Liver (tissue), 9 donors: ENCODE data around the gene NCAM1. TPM values are rescaled to one million over a fixed set of nuclear protein-coding genes. Genes with fewer than 3 reads are reported as not detected.

ENCODE experiments used
- DNase-seq: peaks from one replicate; pipeline ENCODE4 v3.0.0-alpha.2; 2017; ENCODE audit warnings: low spot score
- H3K27ac ChIP-seq, 2 donors: one replicate each; pipeline ENCODE4 v1.7.0; 2013; ENCODE audit warnings: inconsistent platforms in 2 of 2, low read length in 2 of 2, control low read depth in 1 of 2, low read depth in 1 of 2, mild to moderate bottlenecking in 1 of 2
- H3K27me3 ChIP-seq, 4 donors: one replicate each; pipeline versions ENCODE4 v1.6.1 to v1.7.0; 2013; ENCODE audit warnings: low read length in 3 of 4, inconsistent platforms in 1 of 4, mild to moderate bottlenecking in 1 of 4, moderate library complexity in 1 of 4; ENCODE audit not compliant: control insufficient read depth in 4 of 4, insufficient read depth in 4 of 4
- H3K36me3 ChIP-seq, 4 donors: one replicate each; pipeline versions ENCODE4 v1.6.1 to v1.7.0; 2013; ENCODE audit warnings: low read length in 3 of 4, mild to moderate bottlenecking in 3 of 4, low read depth in 1 of 4, moderate library complexity in 1 of 4; ENCODE audit not compliant: control insufficient read depth in 4 of 4, insufficient read depth in 3 of 4
- H3K4me1 ChIP-seq, 4 donors: one replicate each; pipeline versions ENCODE4 v1.6.1 to v1.7.0; 2013; ENCODE audit warnings: low read length in 3 of 4, mild to moderate bottlenecking in 3 of 4, moderate library complexity in 1 of 4; ENCODE audit not compliant: control insufficient read depth in 4 of 4, insufficient read depth in 4 of 4
- H3K4me3 ChIP-seq, 3 donors: one replicate each; pipeline versions ENCODE4 v1.6.1 to v1.7.0; 2013; ENCODE audit warnings: low read length in 3 of 3, control low read depth in 1 of 3, low read depth in 1 of 3, mild to moderate bottlenecking in 1 of 3
- H3K9ac ChIP-seq, 2 donors: one replicate each; pipeline ENCODE4 v1.7.0; 2013; ENCODE audit warnings: low read length in 2 of 2, mild to moderate bottlenecking in 2 of 2, moderate library complexity in 2 of 2, control low read depth in 1 of 2, low read depth in 1 of 2
- H3K9me3 ChIP-seq, 4 donors: one replicate each; pipeline versions ENCODE4 v1.6.1 to v1.7.0; 2013; ENCODE audit warnings: low read length in 3 of 4; ENCODE audit not compliant: control insufficient read depth in 4 of 4
- FOXA1 ChIP-seq: IDR thresholded peaks from 2 replicates; pipeline ENCODE4 v1.6.1; 2016; ENCODE audit warnings: antibody characterized with exemption
- GABPA ChIP-seq, 2 donors: IDR thresholded peaks in 1 of 2; conservative IDR thresholded peaks in 1 of 2; 2 replicates each; pipeline ENCODE4 v1.6.1; 2016; ENCODE audit warnings: antibody characterized with exemption in 2 of 2, mild to moderate bottlenecking in 1 of 2, moderate library complexity in 1 of 2
- HNF4A ChIP-seq, 2 donors: conservative IDR thresholded peaks; 2 replicates each; pipeline ENCODE4 v1.6.1; 2016; ENCODE audit warnings: antibody characterized with exemption in 2 of 2, mild to moderate bottlenecking in 2 of 2
- HNF4G ChIP-seq: IDR thresholded peaks from 2 replicates; pipeline ENCODE4 v1.6.1; 2016; ENCODE audit warnings: antibody characterized with exemption
- RXRA ChIP-seq, 2 donors: IDR thresholded peaks; 2 replicates each; pipeline ENCODE4 v1.6.1; 2017 to 2018; ENCODE audit warnings: antibody characterized with exemption in 2 of 2, mild to moderate bottlenecking in 1 of 2
- SP1 ChIP-seq: IDR thresholded peaks from 2 replicates; pipeline ENCODE4 v1.6.1; 2018; ENCODE audit warnings: antibody characterized with exemption, mild to moderate bottlenecking
- TAF1 ChIP-seq: conservative IDR thresholded peaks from 2 replicates; pipeline ENCODE4 v1.6.1; 2016; ENCODE audit warnings: antibody characterized with exemption, mild to moderate bottlenecking
- WGBS: extraction: QIAGEN DNeasy Blood & Tissue Kit; methylation state at CpG from one replicate; pipeline ENCODE4 v1.1.7; 2013; 5-methylcytosine and 5-hydroxymethylcytosine counted together
- polyA plus RNA-seq, 2 donors: library from polyadenylated mRNA; stranded (reverse) in 1 of 2; unstranded in 1 of 2; fragments of 200-250 nt in 1 of 2; fragments of >200 nt in 1 of 2; fragmentation: Nextera tagmentation in 1 of 2; extraction: Ambion mirVana in 1 of 2; gene quantifications; one replicate each; pipeline versions ENCODE4 v1.2.1 to v1.2.3, GENCODE V29; 2013 to 2015
- total RNA-seq, 2 donors: library from RNA; depleted of rRNA; stranded (reverse); fragments of >200 nt; gene quantifications; one replicate each; pipeline ENCODE4 v1.2.3, GENCODE V29; 2014
- TF ChIP-seq, protein P1 (sequence below): IDR thresholded peaks from 2 replicates; pipeline ENCODE4 v1.6.1; 2016; ENCODE audit warnings: antibody characterized with exemption, mild to moderate bottlenecking
- TF ChIP-seq, protein P2 (sequence below): IDR thresholded peaks from 2 replicates; pipeline ENCODE4 v1.6.1; 2016; ENCODE audit warnings: antibody characterized with exemption
- TF ChIP-seq, protein P3 (sequence below): fragments of 150-350 bp; IDR thresholded peaks from 2 replicates; pipeline ENCODE4 v1.5.1; 2017; ENCODE audit warnings: improper control_type of control experiment, low read depth, low read length; ENCODE audit not compliant: missing input control
- donor health status: healthy.
- donor health status: healthy.
- donor health status: healthy.
- donor health status: healthy.
- donor health status: healthy.

NCAM1 gene
- total and polyA plus RNA-seq, 4 donors, result 0.65 to 2.1 (median 0.88) TPM

DNA sequence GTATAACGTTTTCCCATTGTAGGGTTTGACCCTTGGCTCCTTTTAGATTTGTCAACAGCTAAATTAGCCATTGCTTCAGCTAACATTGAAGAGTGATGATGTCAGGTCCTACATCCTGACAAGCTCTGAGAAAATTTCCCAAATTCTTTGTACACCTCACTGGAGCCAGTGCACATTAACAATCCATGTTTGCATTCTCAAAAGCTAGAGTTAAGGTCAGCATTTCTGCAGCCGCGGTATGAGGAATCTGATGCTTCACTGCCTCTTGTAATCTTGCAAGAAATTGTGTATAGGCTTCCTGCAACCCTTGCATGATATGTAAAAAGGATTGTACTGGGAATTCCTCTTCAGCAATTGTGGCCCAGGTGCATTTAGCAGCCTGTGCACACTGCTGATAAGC is 33.1 kb upstream of the NCAM1 start:
- Histone ChIP-seq H3K36me3 (no peaks in the 10 kb centered on the region), H3K27ac (no peak overlapping the region), H3K27me3 (peaks cover 0 to 17% (median 2%) of the 10 kb centered on the region in 4 donors), H3K4me3 (no peak overlapping the region), H3K9me3 (no peaks in the 10 kb centered on the region), H3K4me1 (no peaks in the 10 kb centered on the region), H3K9ac (no peak overlapping the region)
- WGBS, result 54% methylated on average over 3 of the region's 3 CpGs
- TF ChIP-seq RXRA (IDR thresholded peaks at IDR 0.05) (no peak), TAF1 (no peak), HNF4A (conservative IDR thresholded peaks at IDR 0.05) (no peak)
- TF ChIP-seq, protein P1, sequence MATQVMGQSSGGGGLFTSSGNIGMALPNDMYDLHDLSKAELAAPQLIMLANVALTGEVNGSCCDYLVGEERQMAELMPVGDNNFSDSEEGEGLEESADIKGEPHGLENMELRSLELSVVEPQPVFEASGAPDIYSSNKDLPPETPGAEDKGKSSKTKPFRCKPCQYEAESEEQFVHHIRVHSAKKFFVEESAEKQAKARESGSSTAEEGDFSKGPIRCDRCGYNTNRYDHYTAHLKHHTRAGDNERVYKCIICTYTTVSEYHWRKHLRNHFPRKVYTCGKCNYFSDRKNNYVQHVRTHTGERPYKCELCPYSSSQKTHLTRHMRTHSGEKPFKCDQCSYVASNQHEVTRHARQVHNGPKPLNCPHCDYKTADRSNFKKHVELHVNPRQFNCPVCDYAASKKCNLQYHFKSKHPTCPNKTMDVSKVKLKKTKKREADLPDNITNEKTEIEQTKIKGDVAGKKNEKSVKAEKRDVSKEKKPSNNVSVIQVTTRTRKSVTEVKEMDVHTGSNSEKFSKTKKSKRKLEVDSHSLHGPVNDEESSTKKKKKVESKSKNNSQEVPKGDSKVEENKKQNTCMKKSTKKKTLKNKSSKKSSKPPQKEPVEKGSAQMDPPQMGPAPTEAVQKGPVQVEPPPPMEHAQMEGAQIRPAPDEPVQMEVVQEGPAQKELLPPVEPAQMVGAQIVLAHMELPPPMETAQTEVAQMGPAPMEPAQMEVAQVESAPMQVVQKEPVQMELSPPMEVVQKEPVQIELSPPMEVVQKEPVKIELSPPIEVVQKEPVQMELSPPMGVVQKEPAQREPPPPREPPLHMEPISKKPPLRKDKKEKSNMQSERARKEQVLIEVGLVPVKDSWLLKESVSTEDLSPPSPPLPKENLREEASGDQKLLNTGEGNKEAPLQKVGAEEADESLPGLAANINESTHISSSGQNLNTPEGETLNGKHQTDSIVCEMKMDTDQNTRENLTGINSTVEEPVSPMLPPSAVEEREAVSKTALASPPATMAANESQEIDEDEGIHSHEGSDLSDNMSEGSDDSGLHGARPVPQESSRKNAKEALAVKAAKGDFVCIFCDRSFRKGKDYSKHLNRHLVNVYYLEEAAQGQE, result no peak
- TF ChIP-seq, protein P2, sequence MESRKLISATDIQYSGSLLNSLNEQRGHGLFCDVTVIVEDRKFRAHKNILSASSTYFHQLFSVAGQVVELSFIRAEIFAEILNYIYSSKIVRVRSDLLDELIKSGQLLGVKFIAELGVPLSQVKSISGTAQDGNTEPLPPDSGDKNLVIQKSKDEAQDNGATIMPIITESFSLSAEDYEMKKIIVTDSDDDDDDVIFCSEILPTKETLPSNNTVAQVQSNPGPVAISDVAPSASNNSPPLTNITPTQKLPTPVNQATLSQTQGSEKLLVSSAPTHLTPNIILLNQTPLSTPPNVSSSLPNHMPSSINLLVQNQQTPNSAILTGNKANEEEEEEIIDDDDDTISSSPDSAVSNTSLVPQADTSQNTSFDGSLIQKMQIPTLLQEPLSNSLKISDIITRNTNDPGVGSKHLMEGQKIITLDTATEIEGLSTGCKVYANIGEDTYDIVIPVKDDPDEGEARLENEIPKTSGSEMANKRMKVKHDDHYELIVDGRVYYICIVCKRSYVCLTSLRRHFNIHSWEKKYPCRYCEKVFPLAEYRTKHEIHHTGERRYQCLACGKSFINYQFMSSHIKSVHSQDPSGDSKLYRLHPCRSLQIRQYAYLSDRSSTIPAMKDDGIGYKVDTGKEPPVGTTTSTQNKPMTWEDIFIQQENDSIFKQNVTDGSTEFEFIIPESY, result no peak
- no peak for DNase-seq

DNA sequence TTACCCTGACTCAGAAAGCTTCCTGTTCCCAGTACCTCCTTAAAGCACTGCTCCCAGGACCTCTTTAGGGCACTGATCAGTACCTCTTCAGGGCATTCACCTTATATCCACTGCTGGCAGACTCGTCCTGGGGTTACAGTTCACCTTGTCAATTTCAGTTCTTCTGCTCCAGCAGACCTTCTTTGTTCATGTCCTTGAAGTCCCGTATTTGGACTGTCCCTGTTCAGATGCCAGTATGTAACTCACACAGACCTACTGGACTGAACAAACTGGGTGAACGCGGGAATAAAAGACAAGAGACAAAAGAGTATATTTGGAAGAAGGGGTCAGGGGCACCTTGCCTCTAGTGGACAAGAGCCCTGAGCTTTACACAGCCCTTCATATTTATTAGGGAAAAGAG is 31.8 kb upstream of the NCAM1 start:
- TF ChIP-seq, protein P3, sequence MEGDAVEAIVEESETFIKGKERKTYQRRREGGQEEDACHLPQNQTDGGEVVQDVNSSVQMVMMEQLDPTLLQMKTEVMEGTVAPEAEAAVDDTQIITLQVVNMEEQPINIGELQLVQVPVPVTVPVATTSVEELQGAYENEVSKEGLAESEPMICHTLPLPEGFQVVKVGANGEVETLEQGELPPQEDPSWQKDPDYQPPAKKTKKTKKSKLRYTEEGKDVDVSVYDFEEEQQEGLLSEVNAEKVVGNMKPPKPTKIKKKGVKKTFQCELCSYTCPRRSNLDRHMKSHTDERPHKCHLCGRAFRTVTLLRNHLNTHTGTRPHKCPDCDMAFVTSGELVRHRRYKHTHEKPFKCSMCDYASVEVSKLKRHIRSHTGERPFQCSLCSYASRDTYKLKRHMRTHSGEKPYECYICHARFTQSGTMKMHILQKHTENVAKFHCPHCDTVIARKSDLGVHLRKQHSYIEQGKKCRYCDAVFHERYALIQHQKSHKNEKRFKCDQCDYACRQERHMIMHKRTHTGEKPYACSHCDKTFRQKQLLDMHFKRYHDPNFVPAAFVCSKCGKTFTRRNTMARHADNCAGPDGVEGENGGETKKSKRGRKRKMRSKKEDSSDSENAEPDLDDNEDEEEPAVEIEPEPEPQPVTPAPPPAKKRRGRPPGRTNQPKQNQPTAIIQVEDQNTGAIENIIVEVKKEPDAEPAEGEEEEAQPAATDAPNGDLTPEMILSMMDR, result no peak
- TF ChIP-seq GABPA (IDR thresholded peaks at IDR 0.05 in 1 of 2, conservative IDR thresholded peaks at IDR 0.05 in 1 of 2) (no peak), HNF4G (no peak), SP1 (no peak), FOXA1 (no peak), TAF1 (no peak)
- TF ChIP-seq, protein P2, result no peak
- 69% methylated on average over 4 of the region's 4 CpGs for WGBS
- H3K27me3 ChIP-seq, result peaks cover 0 to 7% (median 1%) of the 10 kb centered on the region in 4 donors
- no peaks in the 10 kb centered on the region for H3K9me3 ChIP-seq
- H3K36me3 ChIP-seq, result no peaks in the 10 kb centered on the region
- DNase-seq, result no peak
- no peak overlapping the region for H3K27ac ChIP-seq
- H3K4me3 ChIP-seq, result no peak overlapping the region
- H3K9ac ChIP-seq, result no peak overlapping the region
- no peaks in the 10 kb centered on the region for H3K4me1 ChIP-seq
